Stimulated activated CD8-positive, alpha-beta memory T cell treated with anti-CD3 and anti-CD28 coated beads, Interleukin-4, amount 100 ng/mL, for 1 hour (primary cell): ENCODE results near the gene SALL3.
"Not testable (repeated sequence)": the region's sequence is repeated elsewhere in the genome, so short reads cannot be mapped to it uniquely, and the experiment has no call there.

Source experiments
- DNase-seq, 2 donors: peaks; one replicate each; pipeline ENCODE4 v3.0.0-alpha.2; 2020; ENCODE audit warnings: low read depth in 2 of 2, low spot score in 1 of 2

The SALL3 gene

DNA sequence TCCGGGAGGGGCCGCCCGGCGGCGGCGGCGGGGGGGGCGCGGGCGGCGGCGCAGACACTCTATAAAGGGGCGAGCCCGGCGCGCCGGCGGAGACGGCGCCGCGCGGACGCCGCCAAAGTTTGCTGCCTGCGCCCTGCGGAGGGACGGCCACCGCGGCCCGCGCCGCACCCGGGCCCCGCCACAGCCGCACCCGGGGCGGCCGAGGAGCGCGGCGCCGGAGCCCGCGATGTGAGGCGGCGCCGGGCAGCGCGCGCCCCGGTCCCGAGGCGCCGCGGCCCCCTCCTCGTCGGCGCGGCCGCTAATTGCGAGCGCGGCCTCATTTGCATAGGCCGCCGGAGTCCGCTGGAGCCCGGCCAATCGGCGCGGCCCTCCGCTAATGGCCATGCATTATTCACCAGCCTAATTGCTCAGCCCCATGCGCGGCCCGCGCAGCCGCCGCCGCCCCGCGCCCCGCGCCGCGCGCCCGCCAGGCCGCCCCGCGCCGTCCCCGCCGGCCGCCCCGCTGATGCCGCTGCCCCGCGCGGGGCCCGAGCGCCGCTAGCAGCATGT lies at the start of gene SALL3:
Gene SALL3 (plus strand): TSS at position 89 of the 549 bp plus-strand sequence. CDS start 457 bp downstream, at position 546.
- no peak for DNase-seq

DNA sequence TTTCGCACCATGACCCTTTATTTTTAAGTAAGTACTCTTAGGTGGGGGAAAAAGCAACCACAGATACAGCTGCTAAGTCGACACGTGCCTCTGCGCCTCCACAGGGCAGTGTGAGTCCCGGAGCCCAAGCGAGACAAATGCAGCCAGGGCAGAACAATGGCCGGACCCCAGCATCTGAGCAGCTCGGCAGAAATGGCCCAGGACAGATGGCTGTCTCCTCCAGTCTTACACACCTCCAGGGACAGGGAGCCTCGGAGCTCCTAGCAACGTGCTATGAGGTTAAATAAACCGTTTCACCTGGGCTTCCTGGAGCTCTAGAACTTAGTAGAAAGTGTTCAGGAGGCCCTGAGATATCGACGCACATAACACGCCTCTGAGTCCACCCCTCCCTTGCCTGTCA lies 47.3 kb upstream of the SALL3 start:
- no peak for DNase-seq

DNA sequence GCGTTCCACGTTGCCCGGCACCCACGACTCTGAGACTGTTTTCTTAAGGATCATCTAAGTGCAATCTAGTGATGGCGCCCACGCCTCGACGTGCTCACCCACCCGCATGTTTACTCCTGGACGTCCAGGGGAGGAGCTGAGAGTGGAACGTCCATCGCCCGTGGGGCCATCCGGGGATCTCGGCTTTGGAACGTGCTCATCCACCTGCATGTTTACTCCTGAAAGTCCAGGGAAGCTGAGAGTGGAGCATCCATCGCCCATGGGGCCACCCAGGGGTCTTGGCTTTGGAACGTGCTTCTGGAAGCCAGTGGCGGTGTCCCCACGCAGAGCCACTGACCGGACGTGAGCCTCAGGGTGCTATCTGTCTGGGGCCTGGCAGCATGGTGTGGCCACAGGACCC lies 45.6 kb upstream of the SALL3 start:
- DNase-seq, result no peak

DNA sequence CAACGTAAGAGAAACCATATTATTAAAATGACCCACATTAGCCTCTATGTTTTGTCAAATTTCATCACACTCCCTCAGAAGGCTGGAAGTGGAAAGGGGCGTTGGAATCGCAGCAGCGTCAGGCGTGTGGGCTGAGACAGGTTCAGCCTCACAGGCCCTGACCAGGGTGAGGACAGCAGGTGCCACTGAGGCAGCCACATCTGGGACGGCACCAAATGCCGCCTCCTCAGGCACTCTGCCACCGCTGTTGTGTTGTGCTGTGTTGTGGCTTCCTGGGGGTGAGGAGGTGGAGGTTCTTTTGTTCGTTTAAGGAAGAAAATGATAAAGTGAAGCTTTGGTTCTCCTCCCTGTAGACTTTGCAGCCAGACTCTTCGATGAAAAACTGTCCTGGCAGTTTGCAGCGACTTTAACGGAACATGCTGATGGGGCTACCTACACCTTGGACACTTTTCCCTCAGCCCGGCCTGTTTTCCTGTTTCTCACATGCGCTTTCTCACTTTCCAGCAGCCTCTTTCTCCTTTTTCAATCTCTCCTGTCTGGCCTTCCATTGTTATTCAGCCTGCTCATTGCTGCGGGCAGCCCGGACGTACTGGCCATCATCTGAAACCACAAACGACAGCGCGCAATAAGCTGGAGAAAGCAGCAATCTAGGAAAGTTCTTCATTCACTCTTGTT lies 44.9 kb upstream of the SALL3 start:
- no peak for DNase-seq

DNA sequence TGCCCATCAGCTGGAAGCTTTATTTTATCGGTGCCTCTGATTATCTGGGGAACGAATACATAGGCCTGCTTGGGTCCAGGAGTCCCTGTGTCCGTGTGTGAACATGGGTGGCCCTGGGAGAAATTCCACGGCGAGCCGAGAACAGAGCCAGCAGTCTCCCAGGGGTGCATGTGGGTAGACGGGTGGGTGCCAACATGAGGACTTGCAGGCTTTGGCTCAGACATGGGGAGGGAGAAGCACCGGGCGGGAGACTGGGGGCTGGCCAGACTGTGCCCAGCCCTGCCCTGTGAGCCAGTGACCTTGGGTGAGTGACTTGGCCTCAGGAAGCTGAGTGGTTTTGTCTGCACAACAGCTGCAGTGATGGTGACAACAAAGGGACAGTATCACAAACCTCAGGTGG lies 44.2 kb upstream of the SALL3 start:
- no peak for DNase-seq

DNA sequence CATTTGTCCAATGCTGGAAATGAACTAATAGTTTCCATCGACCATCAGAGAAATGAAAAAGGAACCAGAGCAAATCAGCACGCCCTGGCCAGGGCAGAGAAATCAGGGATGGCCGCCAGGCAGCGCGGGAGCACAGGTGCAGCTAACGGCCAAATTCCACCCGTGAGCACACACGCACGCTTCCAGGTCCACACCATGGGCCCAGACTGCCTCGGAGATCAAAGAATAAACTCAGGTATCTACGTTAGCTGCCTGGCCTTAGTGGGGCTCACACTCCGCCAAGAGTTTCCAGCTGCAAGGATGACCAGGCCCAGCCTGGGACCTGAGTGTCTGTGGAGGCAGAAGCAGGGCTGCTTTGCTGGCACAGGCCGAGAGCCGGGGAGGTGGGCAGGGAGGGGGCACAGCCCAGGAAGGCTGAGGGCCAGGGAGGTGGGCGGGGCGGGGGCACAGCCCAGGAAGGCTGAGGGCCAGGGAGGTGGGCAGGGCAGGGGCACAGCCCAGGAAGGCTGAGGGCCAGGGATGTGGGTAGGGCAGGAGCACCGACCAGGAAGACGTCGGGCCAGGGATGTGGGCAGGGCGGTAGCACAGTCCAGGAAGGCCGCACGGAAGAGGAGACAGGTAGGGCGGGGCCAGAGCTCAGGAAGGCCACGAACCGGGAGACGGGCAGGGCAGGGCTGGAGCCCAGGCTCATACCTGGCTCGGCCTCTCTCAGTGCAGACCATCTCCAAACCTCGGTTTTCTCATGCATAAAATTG lies 43.2 kb upstream of the SALL3 start:
- no peak for DNase-seq

DNA sequence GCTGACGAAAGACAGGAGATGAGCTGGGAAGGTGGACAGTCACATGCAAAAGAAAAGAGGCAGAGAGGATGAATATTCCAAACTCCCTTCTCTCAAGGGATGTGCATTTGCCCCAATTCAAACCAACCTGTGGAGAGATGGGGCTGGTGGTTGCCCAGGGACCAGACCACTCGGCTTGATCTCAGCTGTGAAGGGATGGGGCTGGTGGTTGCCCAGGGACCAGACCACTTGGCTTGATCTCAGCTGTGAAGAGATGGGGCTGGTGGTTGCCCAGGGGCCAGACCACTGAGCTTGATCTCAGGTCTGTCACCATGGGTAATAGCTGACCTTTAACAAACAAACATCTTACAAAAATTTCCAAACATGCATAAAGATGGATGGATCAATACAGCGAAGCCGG lies 42.5 kb upstream of the SALL3 start:
- DNase-seq, result no peak

DNA sequence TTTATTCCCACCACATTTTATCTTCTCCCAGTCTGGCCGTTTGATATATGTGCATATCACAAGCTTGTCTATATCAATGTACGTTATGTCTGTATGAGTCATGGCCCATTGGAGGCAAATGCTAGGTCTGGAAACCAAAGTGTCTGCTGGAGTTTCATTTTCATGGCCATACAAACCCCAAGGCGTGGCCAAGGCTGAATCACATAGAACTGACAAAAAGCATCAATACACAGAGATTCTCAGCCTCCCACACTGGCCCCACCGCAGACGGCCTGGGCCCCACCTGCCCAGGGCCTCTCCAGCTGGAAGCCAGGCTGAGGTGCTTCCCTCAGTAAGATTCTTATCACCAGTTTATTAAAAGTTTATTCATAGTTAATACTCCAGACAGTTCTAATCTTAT lies 40.5 kb upstream of the SALL3 start:
- DNase-seq, result no peak

DNA sequence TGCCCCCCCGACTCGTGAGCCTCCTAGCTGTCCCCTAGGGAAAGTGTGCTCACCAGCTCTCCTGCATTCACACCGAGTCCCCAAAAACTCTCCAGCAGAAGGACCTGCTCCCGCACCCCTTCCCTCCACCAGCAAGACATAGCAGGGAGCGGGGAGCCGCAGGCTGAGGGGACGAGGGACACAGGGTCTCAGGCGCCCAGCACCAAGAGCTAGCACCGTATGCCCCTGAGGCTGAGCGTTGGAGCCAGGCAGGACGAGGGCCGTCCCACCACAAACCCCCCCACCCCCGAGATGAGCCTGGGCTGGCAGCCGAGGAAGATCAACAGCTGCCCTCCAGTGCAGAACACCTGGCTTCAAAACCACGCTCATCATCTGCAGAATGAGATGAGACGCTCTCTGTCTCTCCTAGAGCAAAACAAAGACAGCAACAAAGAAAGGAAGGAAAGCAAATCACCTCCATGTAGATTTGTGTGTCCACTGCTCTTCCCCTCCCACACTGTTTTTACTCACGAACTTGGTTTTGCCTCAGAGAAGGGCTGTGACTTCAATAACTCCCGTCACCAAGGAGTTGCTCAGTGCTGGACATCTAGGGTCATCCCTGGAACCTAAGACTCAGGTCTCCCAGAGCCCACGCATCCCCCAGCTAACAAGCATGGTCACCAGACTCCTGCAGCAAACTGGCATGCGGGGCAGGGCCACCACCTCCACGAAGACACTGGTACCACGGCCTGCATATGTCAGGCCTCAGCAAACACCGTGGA lies 39.7 kb upstream of the SALL3 start:
- DNase-seq, result no peak

DNA sequence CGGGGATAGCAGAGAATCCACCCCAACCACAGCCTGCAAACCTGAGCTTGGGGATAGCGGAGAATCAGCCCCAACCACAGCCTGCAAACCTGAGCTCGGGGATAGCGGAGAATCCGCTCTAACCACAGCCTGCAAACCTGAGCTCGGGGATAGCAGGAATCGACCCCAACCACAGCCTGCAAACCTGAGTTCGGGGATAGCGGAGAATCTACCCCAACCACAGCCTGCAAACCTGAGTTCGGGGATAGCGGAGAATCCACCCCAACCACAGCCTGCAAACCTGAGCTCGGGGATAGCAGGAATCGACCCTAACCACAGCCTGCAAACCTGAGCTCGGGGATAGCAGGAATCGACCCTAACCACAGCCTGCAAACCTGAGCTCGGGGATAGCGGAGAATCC lies 37.4 kb upstream of the SALL3 start:
- DNase-seq, result not testable (repeated sequence)

DNA sequence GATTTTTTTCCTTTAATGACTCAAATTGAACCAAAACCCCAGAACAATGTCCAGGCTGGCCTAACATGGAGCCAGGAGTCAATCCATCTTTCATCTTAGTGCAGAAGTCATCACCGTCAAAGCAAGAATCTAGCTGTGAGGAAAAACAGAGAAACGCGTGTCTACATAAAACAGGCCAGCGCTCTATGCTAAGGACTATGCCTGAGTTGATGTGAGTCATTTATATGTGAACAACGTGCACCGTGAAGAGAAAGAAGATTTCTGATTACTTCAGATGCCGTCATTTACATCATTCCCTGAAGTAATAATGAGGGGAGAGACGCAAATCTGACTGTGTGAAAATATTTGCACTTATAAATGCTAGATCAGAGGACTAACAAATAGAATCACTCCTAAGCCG lies 34.0 kb upstream of the SALL3 start:
- DNase-seq, result no peak

DNA sequence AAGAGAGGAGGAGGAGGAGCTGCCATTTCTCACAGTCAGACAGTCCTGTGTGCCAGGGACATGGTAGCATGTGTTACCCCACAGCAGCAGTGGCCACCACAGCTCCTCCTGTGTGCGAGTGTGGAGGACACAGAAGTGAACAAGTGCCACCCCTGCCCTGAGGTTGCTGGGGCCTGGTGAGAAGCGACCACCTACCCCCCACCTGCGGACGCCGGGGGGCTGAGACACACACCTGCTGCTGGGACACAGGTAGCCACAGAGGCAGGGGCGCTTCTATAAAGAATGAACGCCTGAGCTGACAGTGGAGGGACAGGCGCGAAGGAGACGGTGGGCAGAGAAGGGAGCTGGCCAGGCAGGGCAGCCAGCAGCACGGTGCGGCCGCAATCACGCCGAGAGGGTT lies 32.3 kb upstream of the SALL3 start:
- DNase-seq, result no peak

DNA sequence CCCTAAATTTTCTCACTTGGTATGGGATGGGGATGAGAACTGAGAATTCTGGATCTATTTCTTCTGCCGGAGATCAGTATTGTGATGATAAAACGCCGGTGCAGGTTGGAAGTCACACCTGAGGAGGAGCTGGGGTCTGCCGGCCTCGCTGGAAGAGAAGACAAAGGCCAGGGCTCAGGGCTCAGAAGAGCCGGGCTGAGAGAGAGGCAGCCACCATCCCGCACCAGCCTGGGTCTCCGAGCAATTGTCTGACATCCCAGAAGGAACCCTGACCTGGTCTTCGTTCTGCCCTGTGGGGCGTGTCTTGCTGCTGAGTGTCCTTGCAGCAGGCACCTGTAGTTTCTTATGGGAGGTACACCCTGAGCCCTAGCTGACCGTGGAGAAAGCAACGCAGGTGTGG lies 31.4 kb upstream of the SALL3 start:
- DNase-seq, result no peak

DNA sequence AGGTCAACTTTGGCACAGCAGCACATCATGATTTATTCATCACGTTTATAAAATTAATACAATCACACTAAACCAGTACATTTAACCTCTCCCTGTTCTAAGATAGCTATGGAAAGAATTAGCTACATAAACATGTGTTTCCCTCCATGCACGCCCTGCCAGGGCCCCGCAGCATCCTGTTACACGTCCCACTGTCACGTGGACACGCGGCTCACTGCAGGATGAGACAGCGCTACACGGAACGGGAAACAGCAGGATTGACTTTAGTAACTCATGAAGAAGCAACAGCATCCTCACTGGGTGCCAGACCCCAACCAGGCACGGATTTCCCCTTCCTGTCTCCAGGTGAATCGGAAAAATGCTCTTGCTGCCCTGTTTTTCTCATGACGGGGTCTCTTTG lies 30.9 kb upstream of the SALL3 start:
- no peak for DNase-seq

DNA sequence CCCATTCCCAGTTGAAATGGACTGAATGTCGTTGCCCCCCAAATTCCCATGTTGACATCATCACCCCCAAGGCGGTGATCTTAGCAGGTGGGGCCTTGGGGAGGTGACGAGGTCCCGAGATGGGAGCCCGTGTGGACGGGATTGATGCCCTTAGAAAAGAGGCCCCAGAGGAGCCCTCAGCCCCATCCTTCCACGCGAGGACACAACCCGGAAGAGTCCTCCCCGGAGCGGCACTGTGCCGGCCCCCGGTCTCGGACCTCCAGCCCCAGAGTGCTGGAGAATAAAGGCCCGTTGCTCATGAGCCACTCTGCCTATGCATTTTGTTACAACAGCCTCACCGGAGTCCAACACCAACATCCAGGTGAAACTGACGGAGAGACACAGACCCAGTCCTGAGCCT lies 30.4 kb upstream of the SALL3 start:
- DNase-seq, result no peak

DNA sequence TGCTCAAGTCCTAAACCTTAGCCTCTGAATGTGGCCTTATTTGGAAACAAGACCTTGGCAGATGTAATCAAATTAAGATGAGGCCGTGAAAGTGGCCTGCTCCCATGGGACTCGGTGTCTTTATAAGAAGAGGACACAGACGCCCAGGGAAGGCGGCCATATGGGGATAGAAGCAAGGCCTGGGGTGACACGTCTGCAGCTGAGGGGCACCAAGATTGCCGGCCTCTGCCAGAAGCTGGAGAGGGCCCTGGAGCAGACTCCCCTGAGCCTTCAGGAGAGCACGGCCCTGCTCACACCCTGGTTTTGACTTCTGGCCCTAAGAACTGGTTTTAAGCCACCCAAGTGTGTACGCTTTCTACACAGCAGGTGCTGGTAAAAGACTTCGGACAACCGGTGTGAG lies 29.2 kb upstream of the SALL3 start:
- DNase-seq, result no peak

DNA sequence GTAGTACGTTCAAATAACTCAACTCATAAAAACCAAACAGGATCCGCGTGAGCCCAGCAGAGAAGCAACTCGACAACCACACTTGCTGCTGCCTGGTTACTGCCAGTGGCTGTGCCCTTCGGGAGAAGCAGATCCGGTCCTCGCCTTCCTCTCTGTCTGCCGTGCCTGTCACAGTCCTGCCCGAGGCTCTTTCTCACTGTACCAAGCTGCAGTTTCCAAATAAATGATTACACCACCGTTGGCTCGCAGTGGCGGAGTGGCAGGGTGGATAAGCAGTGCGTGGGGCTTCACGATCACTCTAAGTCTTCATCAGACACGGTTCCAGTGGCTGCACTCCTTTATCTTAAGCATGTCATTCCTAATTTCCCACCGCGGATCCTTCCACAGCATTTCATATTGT lies 26.1 kb upstream of the SALL3 start:
- DNase-seq, result no peak

DNA sequence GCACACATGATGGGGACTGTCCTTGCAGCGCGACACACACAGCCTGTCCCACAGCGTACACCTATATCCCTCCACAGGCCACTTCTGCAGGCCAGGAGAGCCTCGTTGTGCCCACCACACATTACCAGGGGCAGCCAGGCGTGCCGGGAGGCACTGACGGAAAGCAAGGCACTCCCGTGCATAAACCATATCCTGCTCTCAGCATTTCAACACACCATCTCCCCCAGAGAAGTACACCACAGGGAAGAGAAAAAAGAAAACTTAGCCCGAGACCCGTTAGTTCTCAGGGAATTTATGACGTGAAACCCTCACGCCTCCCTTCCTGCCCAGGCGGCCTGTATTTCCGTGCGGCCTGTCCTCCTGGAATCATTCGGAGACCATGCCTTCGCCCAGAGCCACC lies 24.6 kb upstream of the SALL3 start:
- no peak for DNase-seq

DNA sequence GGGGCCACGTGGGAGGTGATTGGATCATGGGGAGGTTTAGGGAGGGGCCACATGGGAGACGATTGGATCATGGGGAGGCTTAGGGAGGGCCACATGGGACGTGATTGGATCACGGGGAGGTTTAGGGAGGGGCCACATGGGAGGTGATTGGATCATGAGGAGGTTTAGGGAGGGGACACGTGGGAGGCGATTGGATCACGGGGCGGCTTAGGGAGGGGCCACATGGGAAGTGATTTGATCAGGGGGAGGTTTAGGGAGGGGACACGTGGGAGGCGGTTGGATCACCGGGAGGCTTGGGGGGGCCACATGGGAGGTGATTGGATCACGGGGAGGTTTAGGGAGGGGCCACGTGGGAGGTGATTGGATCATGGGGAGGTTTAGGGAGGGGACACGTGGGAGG lies 22.5 kb upstream of the SALL3 start:
- DNase-seq, result no peak

DNA sequence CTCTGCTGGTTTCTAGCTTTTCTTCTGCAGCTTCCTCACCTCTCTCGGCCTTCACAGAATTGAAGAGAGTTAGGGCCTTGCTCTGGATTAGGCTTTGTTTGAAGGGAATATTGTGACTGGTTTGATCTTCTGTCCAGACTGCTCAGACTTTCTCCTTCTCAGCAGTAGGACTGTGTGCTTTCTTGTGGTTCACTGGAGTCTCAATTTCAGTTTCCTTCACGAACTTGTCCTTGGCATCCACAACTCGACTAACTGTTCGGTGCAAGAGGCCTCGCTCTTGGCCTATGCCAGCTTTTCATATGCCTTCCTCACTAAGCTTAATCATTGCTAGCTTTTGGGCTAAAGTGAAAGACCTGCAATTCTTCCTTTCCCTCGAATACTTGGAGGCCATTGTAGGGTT lies 18.9 kb upstream of the SALL3 start:
- DNase-seq, result no peak

DNA sequence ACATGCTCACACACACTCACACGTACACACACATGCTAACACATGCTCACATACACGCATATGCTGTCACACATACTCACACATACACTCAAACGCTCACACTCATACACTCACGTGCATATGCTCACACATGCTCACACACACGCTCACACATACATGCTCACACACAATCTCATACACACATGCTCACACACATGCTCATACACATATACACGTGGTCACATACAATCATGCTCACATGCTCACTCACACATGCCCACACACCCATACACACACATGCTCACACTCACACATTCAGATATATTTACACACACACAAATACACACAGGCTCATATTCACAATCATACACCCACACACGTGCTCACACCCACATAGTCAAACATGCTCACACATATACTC lies 17.5 kb upstream of the SALL3 start:
- no peak for DNase-seq

DNA sequence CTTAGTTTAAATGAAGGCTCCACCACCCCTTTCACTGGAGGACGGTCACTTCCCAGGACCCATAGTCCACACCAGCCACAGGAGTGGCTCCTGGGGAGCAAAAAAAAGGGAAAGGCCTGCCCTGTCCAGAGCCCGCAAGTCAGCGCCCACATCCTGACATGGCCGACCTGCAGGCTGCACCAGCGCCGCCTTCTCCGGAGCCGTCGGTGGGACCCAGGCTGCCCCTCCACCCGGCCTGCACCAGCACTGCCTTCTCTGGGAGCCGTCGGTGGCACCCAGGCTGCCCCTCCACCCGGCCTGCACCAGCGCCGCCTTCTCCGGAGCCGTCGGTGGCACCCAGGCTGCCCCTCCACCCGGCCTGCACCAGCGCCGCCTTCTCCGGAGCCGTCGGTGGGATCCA lies 14.9 kb upstream of the SALL3 start:
- not testable (repeated sequence) for DNase-seq
